ENCODE measurements around the gene PRICKLE1. TPM values are rescaled to one million over a fixed set of nuclear protein-coding genes. Genes with fewer than 3 reads are reported as not detected.

PRICKLE1 gene
- total and polyA plus RNA-seq, 10 of the 15 experiments (the other 5 are each of a cell fraction or from before 2014, with no cell fraction given) = 0.47 to 2.8 (median 0.86) TPM

DNA sequence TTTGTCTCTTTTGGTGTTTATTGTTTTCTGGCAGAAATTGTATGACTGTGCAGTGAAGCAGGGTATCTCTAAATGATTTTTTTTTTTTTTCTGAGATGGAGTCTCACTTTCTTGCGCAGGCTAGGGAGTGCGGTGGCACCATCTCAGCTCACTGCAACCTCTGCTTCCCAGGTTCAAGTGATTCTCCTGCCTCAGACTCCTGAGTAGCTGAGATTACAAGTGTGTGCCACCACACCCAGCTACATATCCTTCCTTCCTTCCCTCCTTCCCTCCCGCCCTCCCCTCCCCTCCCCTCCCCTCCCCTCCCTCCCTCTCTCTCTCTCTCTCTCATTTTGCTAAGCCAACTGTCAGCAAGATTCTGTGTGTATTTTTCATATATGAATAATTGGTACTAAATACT, 169.2 kb downstream of the PRICKLE1 start:
- Histone ChIP-seq H3K9ac (ENCODE audit: control insufficient read depth, insufficient read depth, low read length) (no peak overlapping the region), H3K4me1 (ENCODE audit: control insufficient read depth, insufficient read depth, low read length) (peaks cover 8% of the 10 kb centered on the region; the same call in 1 of the 2 replicates), H2AFZ (ENCODE audit: control insufficient read depth, low read depth, low read length) (no peak overlapping the region), H3K4me3 (no peak overlapping the region), H3K27me3 (replicated peaks in 1 of 2; ENCODE audit: control insufficient read depth in 2 of 2, insufficient read depth in 2 of 2, low read length in 1 of 2) (no peaks in the 10 kb centered on the region), H4K20me1 (ENCODE audit: control insufficient read depth, insufficient read depth) (no peaks in the 10 kb centered on the region), H3K79me2 (ENCODE audit: control insufficient read depth, insufficient read depth, low read length) (no peaks in the 10 kb centered on the region), H3K4me2 (ENCODE audit: control insufficient read depth, insufficient read depth) (no peak overlapping the region), H3K27ac (ENCODE audit: control insufficient read depth, insufficient read depth) (no peak overlapping the region), H3K36me3 (ENCODE audit: control insufficient read depth in 2 of 2, insufficient read depth in 2 of 2, low read length in 1 of 2) (peaks cover 0 to 4% of the 10 kb centered on the region in 2 experiments; a peak in 1 of 4 replicates), H3K9me3 (replicated peaks; ENCODE audit: control insufficient read depth, insufficient read depth, low read length) (no peaks in the 10 kb centered on the region)
- ChIA-PET CTCF (interaction anchor here (0.8 to 2.0 kb wide), 3 partner anchors 12 to 81 kb away, joined by 3 to 10 read pairs (median 4); no protein-coding TSS in a partner anchor), SMC1A (ENCODE audit: uncharacterized antibody, unreplicated experiment) (interaction anchor here (0.6 to 1.1 kb wide), 4 partner anchors 14 to 270 kb away, joined by 3 to 7 read pairs (median 3); no protein-coding TSS in a partner anchor), RAD21 (ENCODE audit: unreplicated experiment) (interaction anchor here (1.2 kb wide), 1 partner anchor 49 kb away, joined by 5 read pairs; no protein-coding TSS in a partner anchor), POLR2A (interaction anchor here (0.6 kb wide), 1 partner anchor 10 kb away, joined by 4 read pairs; no protein-coding TSS in a partner anchor)
- ATAC-seq (no peak), DNase-seq (ENCODE audit: low read depth, low spot score) (no peak), FAIRE-seq (no peak)
- BruUV-seq (replicated peaks) = no TSS peak
- intact Hi-C loops (cut with micrococcal nuclease; ENCODE audit: unreplicated experiment) = no loop called here
- in situ Hi-C loops (cut with MboI) = no loop called here
- 94% methylated on average over 2 of the region's 3 CpGs for WGBS (ENCODE audit: insufficient coverage, insufficient replicate concordance, low lambda C conversion rate, missing lambda C conversion rate)
- TF ChIP-seq ZNF274 (IDR thresholded peaks at IDR 0.05; ENCODE audit: insufficient read depth, insufficient read length) = no peak
- TF ChIP-seq, protein P1, sequence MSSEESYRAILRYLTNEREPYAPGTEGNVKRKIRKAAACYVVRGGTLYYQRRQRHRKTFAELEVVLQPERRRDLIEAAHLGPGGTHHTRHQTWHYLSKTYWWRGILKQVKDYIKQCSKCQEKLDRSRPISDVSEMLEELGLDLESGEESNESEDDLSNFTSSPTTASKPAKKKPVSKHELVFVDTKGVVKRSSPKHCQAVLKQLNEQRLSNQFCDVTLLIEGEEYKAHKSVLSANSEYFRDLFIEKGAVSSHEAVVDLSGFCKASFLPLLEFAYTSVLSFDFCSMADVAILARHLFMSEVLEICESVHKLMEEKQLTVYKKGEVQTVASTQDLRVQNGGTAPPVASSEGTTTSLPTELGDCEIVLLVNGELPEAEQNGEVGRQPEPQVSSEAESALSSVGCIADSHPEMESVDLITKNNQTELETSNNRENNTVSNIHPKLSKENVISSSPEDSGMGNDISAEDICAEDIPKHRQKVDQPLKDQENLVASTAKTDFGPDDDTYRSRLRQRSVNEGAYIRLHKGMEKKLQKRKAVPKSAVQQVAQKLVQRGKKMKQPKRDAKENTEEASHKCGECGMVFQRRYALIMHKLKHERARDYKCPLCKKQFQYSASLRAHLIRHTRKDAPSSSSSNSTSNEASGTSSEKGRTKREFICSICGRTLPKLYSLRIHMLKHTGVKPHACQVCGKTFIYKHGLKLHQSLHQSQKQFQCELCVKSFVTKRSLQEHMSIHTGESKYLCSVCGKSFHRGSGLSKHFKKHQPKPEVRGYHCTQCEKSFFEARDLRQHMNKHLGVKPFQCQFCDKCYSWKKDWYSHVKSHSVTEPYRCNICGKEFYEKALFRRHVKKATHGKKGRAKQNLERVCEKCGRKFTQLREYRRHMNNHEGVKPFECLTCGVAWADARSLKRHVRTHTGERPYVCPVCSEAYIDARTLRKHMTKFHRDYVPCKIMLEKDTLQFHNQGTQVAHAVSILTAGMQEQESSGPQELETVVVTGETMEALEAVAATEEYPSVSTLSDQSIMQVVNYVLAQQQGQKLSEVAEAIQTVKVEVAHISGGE (CRISPR knock-in tag; IDR thresholded peaks at IDR 0.05) = no peak
- TF ChIP-seq, protein P2, sequence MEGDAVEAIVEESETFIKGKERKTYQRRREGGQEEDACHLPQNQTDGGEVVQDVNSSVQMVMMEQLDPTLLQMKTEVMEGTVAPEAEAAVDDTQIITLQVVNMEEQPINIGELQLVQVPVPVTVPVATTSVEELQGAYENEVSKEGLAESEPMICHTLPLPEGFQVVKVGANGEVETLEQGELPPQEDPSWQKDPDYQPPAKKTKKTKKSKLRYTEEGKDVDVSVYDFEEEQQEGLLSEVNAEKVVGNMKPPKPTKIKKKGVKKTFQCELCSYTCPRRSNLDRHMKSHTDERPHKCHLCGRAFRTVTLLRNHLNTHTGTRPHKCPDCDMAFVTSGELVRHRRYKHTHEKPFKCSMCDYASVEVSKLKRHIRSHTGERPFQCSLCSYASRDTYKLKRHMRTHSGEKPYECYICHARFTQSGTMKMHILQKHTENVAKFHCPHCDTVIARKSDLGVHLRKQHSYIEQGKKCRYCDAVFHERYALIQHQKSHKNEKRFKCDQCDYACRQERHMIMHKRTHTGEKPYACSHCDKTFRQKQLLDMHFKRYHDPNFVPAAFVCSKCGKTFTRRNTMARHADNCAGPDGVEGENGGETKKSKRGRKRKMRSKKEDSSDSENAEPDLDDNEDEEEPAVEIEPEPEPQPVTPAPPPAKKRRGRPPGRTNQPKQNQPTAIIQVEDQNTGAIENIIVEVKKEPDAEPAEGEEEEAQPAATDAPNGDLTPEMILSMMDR (IDR thresholded peaks at IDR 0.05 in 2 of 3, conservative IDR thresholded peaks at IDR 0.05 in 1 of 3; ENCODE audit: control insufficient read depth in 2 of 3, extremely low read depth in 1 of 3, insufficient read depth in 1 of 3, low read depth in 3 of 3, low read length in 3 of 3) = no peak
- TF ChIP-seq, protein P3, sequence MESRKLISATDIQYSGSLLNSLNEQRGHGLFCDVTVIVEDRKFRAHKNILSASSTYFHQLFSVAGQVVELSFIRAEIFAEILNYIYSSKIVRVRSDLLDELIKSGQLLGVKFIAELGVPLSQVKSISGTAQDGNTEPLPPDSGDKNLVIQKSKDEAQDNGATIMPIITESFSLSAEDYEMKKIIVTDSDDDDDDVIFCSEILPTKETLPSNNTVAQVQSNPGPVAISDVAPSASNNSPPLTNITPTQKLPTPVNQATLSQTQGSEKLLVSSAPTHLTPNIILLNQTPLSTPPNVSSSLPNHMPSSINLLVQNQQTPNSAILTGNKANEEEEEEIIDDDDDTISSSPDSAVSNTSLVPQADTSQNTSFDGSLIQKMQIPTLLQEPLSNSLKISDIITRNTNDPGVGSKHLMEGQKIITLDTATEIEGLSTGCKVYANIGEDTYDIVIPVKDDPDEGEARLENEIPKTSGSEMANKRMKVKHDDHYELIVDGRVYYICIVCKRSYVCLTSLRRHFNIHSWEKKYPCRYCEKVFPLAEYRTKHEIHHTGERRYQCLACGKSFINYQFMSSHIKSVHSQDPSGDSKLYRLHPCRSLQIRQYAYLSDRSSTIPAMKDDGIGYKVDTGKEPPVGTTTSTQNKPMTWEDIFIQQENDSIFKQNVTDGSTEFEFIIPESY (IDR thresholded peaks at IDR 0.05) = no peak
- TF ChIP-seq, protein P4, sequence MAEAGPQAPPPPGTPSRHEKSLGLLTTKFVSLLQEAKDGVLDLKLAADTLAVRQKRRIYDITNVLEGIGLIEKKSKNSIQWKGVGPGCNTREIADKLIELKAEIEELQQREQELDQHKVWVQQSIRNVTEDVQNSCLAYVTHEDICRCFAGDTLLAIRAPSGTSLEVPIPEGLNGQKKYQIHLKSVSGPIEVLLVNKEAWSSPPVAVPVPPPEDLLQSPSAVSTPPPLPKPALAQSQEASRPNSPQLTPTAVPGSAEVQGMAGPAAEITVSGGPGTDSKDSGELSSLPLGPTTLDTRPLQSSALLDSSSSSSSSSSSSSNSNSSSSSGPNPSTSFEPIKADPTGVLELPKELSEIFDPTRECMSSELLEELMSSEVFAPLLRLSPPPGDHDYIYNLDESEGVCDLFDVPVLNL (IDR thresholded peaks at IDR 0.05; ENCODE audit: low read depth, low read length) = no peak
- no peak for TF ChIP-seq ZSCAN29 (IDR thresholded peaks at IDR 0.05)
- TF ChIP-seq RB1 (IDR thresholded peaks at IDR 0.05; ENCODE audit: borderline replicate concordance) = no peak
- TF ChIP-seq, protein P5, sequence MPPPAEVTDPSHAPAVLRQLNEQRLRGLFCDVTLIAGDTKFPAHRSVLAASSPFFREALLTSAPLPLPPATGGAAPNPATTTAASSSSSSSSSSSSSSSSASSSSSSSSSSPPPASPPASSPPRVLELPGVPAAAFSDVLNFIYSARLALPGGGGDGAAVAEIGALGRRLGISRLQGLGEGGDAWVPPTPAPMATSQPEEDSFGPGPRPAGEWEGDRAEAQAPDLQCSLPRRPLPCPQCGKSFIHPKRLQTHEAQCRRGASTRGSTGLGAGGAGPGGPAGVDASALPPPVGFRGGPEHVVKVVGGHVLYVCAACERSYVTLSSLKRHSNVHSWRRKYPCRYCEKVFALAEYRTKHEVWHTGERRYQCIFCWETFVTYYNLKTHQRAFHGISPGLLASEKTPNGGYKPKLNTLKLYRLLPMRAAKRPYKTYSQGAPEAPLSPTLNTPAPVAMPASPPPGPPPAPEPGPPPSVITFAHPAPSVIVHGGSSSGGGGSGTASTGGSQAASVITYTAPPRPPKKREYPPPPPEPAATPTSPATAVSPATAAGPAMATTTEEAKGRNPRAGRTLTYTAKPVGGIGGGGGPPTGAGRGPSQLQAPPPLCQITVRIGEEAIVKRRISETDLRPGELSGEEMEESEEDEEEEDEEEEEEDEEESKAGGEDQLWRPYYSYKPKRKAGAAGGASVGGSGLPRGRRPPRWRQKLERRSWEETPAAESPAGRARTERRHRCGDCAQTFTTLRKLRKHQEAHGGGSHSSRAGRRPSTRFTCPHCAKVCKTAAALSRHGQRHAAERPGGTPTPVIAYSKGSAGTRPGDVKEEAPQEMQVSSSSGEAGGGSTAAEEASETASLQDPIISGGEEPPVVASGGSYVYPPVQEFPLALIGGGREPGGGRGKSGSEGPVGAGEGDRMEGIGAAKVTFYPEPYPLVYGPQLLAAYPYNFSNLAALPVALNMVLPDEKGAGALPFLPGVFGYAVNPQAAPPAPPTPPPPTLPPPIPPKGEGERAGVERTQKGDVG (CRISPR knock-in tag; IDR thresholded peaks at IDR 0.05) = no peak
- TF ChIP-seq HDAC2 (IDR thresholded peaks at IDR 0.05) = no peak

Measured in GM12878 (cell line).